ENCODE data around the gene TMBIM6. TPM values are rescaled to one million over a fixed set of nuclear protein-coding genes. Genes with fewer than 3 reads are reported as not detected.

The TMBIM6 gene
- total RNA-seq, 2 experiments from 2014 or later, result 120 to 170 TPM

GRCh38 chr12:49808686-49809380 lies 67.5 kb downstream of the TMBIM6 start:
- no peak for TF ChIP-seq EZH2phosphoT487 (IDR thresholded peaks at IDR 0.05; ENCODE audit: borderline replicate concordance, low read depth, low read length)
- no peak for TF ChIP-seq CTCF (conservative IDR thresholded peaks at IDR 0.05; ENCODE audit: low read length)
- Histone ChIP-seq H3K36me3 (ENCODE audit: insufficient read depth, low read length) (0 out of 2 replicates have a peak, but pooled peaks cover 3% of the 10 kb centered on the region), H3K79me2 (ENCODE audit: insufficient read depth, low read depth, low read length) (no peaks in the 10 kb centered on the region), H3K9me3 (ENCODE audit: low read length) (no peaks in the 10 kb centered on the region), H3K9me2 (ENCODE audit: insufficient read depth, low read length) (no peaks in the 10 kb centered on the region), H2AFZ (ENCODE audit: low read length) (no peak overlapping the region), H3K4me3 (ENCODE audit: low read depth, low read length, poor library complexity, severe bottlenecking) (no peak overlapping the region), H3K27ac (ENCODE audit: low read depth, low read length, poor library complexity, severe bottlenecking) (no peak overlapping the region), H4K20me1 (ENCODE audit: insufficient read depth, low read length) (no peaks in the 10 kb centered on the region), H3K4me1 (ENCODE audit: insufficient read depth, low read length, poor library complexity, severe bottlenecking) (peaks cover 36% of the 10 kb centered on the region), H3K4me2 (ENCODE audit: low read length) (no peak overlapping the region)
- CTCF ChIA-PET (ENCODE audit: unreplicated experiment), result no interaction called here
- BruUV-seq (replicated peaks), result no TSS peak
- DNase-seq (ENCODE audit: low spot score), result no peak
- POLR2A ChIA-PET, result no interaction called here
- intact Hi-C loops (cut with micrococcal nuclease; ENCODE audit: unreplicated experiment), result no loop called here

- BruUV-seq (replicated peaks), result no TSS peak
- intact Hi-C loops (cut with micrococcal nuclease; ENCODE audit: unreplicated experiment), result no loop called here
- TF ChIP-seq EZH2phosphoT487 (IDR thresholded peaks at IDR 0.05; ENCODE audit: borderline replicate concordance, low read depth, low read length) (no peak), CTCF (conservative IDR thresholded peaks at IDR 0.05; ENCODE audit: low read length) (no peak)
- H4K20me1 ChIP-seq (ENCODE audit: insufficient read depth, low read length), result no peaks in the 10 kb centered on the region
- no peaks in the 10 kb centered on the region for H3K9me2 ChIP-seq (ENCODE audit: insufficient read depth, low read length)
- H3K9me3 ChIP-seq (ENCODE audit: low read length), result no peaks in the 10 kb centered on the region
- H3K36me3 ChIP-seq (ENCODE audit: insufficient read depth, low read length), result 0 out of 2 replicates have a peak, but pooled peaks cover 3% of the 10 kb centered on the region
- H3K79me2 ChIP-seq (ENCODE audit: insufficient read depth, low read depth, low read length), result no peaks in the 10 kb centered on the region
- no peak overlapping the region for H3K4me3 ChIP-seq (ENCODE audit: low read depth, low read length, poor library complexity, severe bottlenecking)
- H3K4me2 ChIP-seq (ENCODE audit: low read length), result no peak overlapping the region
- H2AFZ ChIP-seq (ENCODE audit: low read length), result no peak overlapping the region
- peaks cover 36% of the 10 kb centered on the region for H3K4me1 ChIP-seq (ENCODE audit: insufficient read depth, low read length, poor library complexity, severe bottlenecking)
- CTCF ChIA-PET (ENCODE audit: unreplicated experiment), result no interaction called here
- POLR2A ChIA-PET, result no interaction called here
- no peak for DNase-seq (ENCODE audit: low spot score)
- no peak overlapping the region for H3K27ac ChIP-seq (ENCODE audit: low read depth, low read length, poor library complexity, severe bottlenecking)
Measured at GRCh38 chr12:49809381-49809905, 68.1 kb downstream of the TMBIM6 start.

GRCh38 chr12:49809906-49810389 lies 68.6 kb downstream of the TMBIM6 start:
- no peak overlapping the region for H3K4me3 ChIP-seq (ENCODE audit: low read depth, low read length, poor library complexity, severe bottlenecking)
- H3K9me2 ChIP-seq (ENCODE audit: insufficient read depth, low read length), result no peaks in the 10 kb centered on the region
- peaks cover 39% of the 10 kb centered on the region for H3K4me1 ChIP-seq (ENCODE audit: insufficient read depth, low read length, poor library complexity, severe bottlenecking)
- no peak for TF ChIP-seq EZH2phosphoT487 (IDR thresholded peaks at IDR 0.05; ENCODE audit: borderline replicate concordance, low read depth, low read length)
- no peak for TF ChIP-seq CTCF (conservative IDR thresholded peaks at IDR 0.05; ENCODE audit: low read length)
- no peak for DNase-seq (ENCODE audit: low spot score)
- BruUV-seq (replicated peaks), result no TSS peak
- intact Hi-C loops (cut with micrococcal nuclease; ENCODE audit: unreplicated experiment), result no loop called here
- no peaks in the 10 kb centered on the region for H3K79me2 ChIP-seq (ENCODE audit: insufficient read depth, low read depth, low read length)
- no peak overlapping the region for H3K4me2 ChIP-seq (ENCODE audit: low read length)
- H3K27ac ChIP-seq (ENCODE audit: low read depth, low read length, poor library complexity, severe bottlenecking), result no peak overlapping the region
- POLR2A ChIA-PET, result no interaction called here
- H4K20me1 ChIP-seq (ENCODE audit: insufficient read depth, low read length), result no peaks in the 10 kb centered on the region
- CTCF ChIA-PET (ENCODE audit: unreplicated experiment), result no interaction called here
- H3K9me3 ChIP-seq (ENCODE audit: low read length), result no peaks in the 10 kb centered on the region
- no peak overlapping the region for H2AFZ ChIP-seq (ENCODE audit: low read length)
- H3K36me3 ChIP-seq (ENCODE audit: insufficient read depth, low read length), result 0 out of 2 replicates have a peak, but pooled peaks cover 3% of the 10 kb centered on the region

Measured in OCI-LY7 (cell line).